ENCODE data around the gene GZMM. TPM values are rescaled to one million over a fixed set of nuclear protein-coding genes. Genes with fewer than 3 reads are reported as not detected.

GZMM gene
- total RNA-seq, 2 donors from 2014 or later, result 0.74 to 0.76 TPM

DNA sequence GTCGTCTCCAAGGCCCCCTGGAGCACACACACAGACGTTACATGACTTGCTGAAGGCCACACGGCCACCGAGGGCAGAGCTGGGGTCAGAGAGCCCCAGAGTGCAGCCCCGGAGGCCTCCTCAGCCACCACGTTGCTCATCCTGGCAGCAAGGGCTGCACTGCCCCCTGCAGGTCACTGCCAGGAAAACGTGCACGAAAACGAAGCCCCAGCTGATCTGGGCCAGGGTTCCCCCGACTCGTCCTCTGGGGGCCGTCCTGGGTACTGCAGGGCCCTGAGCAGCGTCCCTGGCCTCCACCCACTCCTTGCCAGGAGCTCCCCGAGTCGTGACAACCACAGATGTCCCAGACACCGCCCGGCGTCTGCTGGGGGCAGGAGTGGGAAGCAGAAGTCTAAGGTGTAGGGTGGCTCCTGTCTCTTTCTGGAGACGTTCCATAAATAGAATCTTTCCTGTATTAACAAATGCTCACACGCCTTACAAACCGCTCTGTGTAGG is 33.2 kb upstream of the GZMM start:
- intact Hi-C loops (cut with DNase I), result no loop called here

DNA sequence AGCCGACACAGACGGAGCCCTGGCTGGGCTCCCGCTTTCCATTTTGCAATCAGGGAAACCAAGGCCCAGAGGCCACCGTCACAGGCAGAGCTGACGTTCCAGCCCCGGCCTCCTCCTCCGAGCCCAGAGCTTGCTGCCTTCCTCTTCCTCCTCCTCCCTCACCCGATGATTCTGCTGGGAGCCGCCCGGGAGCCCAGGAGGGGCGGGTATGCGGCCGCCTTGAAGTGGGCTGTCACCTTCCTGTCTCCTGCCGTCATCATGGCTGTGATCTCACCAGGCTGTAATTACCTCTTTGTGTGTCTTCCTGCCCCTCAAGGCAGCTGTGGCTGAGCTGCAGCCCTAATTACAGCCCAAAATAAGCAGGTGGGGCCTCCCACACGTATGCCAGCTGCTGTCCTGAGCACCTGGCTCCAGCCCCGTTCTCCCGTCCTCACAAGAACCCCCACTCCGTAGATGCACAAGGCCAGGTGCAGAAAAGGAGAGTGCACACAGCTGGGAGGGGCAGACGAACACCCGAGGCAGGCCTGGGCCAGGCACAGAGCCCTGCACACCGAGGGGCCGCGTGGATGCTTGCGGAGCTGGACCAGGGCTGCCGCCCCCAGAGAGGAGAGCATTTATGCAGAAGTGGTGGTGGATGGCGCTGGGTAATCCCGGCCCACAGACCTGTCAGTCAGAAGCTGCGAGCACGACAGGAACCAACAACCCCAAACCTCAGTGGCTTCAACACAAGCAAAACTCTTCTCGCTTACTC is 32.6 kb upstream of the GZMM start:
- intact Hi-C loops (cut with DNase I), result no loop called here
- DNase-seq (ENCODE audit: low spot score), result no peak

More for the DNA sequence above, 33.2 kb upstream of the GZMM start:
- peak; percentile 95 for DNase-seq (ENCODE audit: low spot score)

DNA sequence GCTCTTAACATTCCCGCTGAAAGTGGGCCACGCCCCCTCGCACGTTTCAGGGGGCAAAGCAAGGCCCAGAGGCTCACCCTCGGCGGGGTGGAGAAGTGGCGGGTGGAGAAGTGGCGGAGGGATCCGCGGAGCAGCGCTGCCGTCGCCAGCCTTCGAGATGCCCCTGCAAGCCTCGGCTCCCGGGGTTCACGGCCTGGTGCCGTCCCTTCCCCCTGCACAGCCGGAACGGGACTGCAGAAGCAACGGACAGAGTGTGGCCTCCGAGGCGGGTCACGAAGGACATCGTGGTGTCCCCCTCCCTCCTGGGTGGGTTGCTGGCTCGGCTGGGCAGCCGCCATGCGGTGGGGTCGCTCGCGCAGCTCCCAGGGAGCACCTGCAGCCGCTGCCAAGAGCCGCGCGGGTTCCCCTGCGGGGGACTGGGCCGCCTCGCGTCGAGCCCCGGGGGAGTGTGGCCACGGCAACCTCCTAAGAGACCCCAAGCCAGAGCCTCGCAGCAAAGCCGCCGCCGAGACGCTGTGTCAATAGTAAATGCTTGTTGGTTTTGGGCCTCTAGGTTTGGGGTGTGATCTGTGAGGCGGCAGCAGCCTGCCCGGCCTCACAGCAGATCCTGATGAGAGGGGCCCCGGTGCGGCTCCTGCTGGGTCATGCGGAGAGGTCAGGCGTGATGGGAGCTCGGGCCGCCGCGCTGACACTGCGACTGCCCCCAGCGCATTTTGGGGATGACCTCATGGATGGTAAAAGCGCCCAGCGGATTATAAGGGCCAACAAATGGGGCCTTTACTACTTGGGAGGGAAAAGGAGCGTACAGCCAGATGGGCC is 31.1 kb upstream of the GZMM start:
- intact Hi-C loops (cut with DNase I), result no loop called here
- no peak for DNase-seq (ENCODE audit: low spot score)

DNA sequence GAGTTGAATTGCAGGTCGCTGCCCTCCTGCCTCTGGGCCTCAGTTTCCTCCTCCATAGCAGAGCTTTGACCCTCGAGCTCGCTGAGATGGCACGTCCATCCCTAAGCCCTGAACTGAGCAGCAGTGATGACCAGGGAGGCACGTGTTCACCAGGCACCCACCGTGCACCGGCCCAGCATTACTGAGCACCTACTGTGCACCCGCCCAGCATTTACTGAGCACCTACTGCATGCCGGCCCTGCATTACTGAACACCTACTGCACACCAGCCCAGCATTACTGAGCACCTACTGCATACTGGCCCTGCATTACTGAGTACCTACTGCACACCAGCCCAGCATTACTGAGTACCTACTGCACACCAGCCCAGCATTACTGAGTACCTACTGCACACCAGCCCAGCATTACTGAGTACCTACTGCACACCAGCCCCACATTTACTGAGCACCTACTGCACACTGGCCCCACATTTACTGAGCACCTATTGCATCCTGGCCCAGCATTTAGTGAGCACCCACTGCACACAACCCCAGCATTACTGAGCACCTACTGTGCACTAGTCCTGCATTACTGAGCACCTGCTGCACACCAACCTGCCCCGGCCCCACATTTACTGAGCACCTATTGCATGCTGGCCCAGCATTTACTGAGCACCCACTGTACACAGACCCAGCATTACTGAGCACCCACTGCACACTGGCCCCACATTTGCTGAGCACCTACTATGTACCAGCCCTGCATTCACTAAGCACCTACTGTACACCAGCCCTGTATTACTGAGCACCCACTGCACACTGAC is 30.3 kb upstream of the GZMM start:
- intact Hi-C loops (cut with DNase I), result no loop called here
- DNase-seq (ENCODE audit: low spot score), result no peak

DNA sequence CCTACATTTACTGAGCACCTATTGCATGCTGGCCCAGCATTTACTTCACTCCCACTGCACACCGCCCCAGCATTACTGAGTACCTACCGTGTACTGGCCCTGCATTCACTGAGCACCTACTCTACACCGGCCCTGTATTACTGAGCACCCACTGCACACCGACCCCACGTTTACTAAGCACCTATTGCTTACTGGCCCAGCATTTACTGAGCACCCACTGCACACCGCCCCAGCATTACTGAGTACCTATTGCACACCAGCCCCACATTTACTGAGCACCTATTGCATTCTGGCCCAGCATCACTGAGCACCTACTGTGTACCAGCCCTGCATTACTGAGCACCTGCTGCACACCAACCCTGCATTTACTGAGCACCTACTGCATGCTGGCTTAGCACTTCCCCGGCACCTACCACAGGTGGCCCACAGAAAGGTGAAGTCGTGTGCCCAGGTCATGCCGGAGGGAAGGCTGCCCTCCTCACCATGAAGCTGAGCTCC is 29.6 kb upstream of the GZMM start:
- no peak for DNase-seq (ENCODE audit: low spot score)
- intact Hi-C loops (cut with DNase I), result no loop called here

DNA sequence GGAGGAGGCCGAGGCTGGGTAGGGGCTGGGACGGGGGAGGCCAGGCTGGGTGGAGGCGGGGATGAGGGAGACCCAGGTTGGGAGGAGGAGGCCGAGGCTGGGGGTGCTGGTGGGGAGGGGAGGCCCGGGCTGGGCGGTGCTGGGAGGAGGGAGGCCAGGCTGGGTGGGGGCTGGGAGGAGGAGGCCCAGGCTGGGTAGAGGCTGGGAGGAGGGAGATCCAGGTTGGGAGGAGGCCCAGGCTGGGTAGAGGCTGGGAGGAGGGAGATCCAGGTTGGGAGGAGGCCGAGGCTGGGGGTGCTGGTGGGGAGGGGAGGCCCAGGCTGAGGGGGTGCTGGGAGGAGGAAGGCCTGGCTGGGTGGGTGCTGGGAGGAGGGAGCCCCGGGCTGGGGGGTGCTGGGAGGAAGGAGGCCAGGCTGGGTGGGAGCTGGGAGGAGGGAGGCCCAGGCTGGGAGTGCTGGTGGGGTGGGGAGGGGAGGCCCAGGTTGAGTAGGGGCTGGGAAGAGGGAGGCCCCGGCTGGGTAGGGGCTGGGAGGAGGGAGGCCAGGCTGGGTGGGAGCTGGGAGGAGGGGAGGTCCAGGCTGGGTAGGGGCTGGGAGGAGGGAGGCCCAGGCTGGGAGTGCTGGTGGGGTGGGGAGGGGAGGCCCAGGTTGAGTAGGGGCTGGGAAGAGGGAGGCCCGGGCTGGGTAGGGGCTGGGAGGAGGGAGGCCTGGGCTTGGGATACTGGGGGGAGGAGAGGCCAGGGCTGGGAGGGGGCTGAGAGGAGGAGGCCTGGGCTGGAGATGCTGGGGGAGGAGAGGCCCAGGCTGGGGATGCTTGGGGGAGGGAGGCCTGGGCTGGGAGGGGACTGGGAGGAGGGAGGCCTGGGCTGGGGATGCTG is 25.9 kb upstream of the GZMM start:
- intact Hi-C loops (cut with DNase I), result no loop called here
- no peak for DNase-seq (ENCODE audit: low spot score)

DNA sequence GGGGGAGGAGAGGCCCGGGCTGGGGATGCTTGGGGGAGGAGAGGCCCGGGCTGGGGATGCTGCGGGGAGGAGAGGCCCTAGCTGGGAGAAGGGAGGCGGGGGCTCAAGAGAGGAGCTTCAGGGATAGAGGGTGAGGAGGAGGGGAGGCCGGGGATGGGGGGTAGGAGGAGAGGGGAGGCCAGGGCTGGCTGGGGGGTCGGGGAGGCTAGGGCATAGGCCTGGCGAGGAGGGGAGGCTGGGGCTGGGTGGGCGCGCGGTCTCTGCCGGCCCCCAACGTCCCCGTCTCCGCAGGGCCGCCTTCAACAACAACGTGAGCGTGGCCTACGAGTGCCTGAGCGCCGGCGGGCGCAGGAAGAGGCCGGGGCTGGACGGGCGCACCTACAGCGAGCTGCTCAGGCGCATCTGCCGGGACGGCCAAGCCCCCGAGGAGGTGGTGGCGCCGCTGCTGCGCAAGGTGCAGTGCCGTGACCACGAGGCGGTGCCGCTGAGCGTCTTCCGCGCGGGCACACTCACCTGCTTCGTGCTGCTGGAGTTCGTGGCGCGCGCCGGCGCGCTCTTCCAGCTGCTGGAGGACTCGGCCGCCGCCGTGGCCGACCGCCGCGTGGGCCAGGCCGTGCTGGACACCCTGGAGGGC is 25.1 kb upstream of the GZMM start:
- intact Hi-C loops (cut with DNase I), result no loop called here
- no peak for DNase-seq (ENCODE audit: low spot score)

DNA sequence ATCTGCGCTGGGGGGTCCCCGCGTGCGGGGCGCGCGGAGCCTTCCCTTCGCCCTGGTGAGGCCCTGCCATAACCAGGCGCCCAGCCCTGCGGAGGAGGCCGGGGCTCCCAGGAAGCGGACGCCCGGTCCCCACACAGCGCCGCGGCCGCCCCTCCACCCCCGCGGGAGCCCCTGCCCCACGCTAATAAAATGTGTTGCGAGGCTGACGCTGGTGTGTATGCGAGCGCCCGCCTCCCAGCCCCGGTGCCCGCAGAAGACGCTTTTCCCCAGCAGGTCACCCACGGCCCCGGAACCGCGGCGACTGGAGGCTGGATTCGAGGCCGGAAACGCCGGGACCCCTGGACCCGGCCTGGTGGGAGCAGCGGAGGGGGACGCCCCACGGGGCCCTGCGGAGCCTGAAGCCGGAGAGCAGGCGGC is 24.4 kb upstream of the GZMM start:
- intact Hi-C loops (cut with DNase I), result no loop called here

DNA sequence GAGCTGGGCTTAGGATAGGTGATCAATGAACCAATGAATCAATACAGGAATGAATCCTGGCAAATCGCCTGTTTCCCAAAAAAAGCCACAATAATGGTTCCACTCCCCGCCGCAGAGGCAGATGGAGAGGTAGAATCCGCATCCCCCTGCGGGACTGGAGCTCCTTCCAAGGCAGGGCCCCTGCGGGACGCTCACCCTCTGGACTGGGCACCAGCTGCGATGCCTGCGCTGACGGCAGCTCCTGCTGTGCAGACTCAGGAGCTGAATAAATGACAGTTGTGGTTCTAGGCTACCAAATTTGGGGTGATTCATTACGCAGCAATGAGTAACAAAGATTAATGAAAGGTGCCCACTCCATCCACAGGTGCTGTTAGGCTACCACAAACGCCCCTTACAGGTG is 21.1 kb upstream of the GZMM start:
- DNase-seq (ENCODE audit: low spot score), result no peak
- intact Hi-C loops (cut with DNase I), result no loop called here

More for the DNA sequence above, 24.4 kb upstream of the GZMM start:
- no peak for DNase-seq (ENCODE audit: low spot score)

DNA sequence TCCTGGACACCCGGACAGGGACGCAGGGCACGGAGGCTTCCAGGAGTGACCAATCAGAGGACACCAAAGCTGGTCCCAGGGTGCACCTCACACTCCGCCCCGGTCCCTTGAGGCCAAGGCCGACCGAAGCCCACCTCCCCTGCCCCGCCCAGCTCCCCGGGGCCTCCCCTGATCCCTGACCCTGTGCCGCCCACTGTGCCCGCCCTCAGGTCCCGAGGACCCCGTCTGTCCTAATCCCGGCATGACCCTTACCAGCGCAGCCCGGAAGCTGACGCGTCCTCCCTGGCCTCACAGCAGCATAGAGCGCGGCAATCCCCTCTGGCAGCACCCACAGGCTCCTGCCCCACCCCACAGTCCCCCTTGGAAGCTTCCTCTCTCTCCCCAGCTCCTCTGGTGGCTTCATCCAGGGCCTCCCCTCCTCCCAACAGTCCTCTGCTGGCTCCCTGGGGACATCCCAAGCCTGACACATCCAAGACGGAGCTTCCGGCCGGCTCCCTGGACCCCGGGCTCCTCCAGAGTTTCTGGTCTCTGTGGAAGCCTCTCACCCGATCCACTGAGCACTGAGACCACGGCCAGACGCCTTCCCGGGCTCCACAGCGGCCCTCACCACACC is 19.7 kb upstream of the GZMM start:
- intact Hi-C loops (cut with DNase I), result no loop called here
- no peak for DNase-seq (ENCODE audit: low spot score)

DNA sequence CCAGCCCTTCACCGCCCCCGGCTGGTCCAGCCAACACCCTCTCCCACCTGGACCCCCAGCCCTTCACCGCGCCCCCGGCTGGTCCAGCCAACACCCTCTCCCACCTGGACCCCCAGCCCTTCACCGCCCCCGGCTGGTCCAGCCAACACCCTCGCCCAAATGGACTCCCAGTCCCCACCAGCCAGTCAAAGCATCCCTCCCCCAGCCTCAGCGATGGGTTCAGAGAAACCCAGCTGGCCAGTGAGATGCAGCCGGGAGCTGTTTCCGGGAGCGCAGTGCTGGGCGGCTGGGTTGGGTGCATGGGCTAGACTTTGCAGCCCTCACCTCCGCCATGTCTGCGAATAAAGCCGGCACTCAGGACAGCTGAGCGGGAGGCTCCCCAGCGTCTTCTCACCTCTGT is 18.8 kb upstream of the GZMM start:
- DNase-seq (ENCODE audit: low spot score), result no peak

DNA sequence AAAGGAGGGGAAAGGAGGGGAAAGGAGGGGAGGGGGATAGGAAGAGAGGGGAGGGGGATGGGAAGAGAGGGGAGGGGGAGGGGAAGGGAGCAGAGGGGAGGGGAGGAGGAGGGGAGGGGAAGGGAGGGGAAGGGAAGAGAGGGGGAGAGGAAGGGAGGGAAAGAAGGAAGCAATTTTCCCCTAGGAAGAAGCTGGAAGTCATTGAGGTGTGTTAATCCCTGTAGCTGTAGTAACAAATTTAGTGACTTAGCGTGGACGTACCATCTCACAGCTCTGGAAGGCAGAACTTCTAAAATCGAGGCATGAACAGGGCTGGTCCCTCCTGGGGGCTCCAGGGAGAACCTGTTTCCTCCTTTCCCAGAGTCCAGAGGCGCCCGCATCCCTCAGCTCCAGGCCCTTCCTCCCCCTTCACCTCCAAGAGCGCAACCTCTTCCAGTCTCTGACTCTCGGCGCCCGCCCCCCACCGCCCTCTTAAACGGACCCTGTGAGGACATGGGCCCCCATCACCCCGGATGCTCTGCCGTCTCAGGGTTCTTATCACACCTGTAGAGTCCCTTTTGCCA is 17.9 kb upstream of the GZMM start:
- DNase-seq (ENCODE audit: low spot score), result no peak
- intact Hi-C loops (cut with DNase I), result no loop called here

More for the DNA sequence above, 18.8 kb upstream of the GZMM start:
- intact Hi-C loops (cut with DNase I), result no loop called here

DNA sequence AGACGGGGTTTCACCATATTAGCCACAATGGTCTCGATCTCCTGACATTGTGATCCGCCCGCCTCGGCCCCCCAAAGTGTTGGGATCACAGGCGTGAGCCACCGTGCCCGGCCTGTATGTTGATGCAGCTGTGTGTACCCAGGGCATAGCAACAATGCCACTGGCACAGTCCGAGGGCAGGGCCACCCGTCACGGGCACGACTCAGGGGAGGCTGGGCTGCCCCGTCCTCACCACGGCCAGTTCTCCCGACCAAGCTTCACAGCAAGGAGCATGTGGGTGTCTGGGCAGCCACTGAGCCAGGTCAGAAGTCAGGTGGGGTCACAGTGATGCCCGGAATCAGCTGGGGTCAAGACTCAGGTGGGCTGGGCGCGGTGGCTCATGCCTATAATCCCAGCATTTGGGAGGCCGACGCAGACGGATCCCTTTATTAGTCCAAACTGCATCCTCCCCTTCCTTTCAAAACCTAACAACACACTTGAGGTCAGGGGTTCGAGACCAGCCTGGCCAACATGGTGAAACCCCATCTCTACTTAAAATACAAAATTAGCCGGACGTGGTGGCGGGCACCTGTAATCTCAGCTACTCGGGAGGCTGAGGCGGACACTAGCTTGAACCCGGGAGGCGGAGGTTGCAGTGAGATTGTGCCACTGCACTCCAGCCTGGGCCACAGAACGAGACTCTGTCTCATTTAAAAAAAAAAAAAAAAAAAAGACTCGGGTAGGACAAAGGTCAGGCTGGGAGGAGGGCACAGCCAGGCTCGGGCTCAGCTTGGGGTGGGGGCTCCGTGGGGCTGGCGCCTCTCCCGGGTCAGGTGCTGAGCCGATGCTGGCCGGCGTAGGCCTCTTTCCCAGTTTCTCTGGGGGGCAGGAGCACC is 13.5 kb upstream of the GZMM start:
- intact Hi-C loops (cut with DNase I), result no loop called here
- DNase-seq (ENCODE audit: low spot score), result no peak

DNA sequence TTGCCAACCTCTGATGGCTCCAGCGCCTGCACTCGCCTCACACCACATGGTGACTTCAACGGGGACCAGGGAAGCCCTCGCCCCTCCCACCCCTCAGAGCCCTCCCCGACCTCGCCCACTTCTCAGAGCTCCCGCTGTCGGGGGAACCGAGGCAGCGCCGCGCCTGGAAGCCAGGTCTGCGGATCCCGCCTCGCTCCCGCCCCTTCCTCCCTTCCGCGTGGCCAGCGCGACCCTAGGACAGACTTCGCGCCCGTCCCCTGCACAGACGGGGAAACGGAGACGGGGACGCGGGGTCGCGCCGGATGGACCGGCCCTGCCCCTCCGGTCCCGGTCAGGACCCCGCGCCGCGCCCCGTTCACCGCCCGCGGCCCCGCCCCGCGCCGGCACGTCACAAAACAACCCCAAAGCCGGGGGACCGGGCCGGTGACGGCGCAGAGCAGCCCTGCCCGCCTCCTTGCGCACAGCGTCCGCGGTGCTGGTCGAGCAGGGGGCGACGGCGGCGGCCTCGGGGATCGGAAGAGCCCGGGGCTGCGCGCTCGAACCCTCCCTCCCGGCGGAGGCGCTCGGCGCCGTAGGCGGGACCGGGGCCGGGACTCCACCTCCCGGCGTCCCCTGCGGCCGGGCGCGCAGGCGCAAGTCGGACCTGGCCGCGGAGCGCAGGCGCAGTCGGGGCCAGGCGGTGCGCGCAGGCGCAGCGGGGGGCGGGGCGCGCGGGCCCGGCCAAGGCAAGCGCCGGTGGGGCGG is 12.7 kb upstream of the GZMM start:
- intact Hi-C loops (cut with DNase I), result no loop called here
- DNase-seq (ENCODE audit: low spot score), result peak; percentile 95

DNA sequence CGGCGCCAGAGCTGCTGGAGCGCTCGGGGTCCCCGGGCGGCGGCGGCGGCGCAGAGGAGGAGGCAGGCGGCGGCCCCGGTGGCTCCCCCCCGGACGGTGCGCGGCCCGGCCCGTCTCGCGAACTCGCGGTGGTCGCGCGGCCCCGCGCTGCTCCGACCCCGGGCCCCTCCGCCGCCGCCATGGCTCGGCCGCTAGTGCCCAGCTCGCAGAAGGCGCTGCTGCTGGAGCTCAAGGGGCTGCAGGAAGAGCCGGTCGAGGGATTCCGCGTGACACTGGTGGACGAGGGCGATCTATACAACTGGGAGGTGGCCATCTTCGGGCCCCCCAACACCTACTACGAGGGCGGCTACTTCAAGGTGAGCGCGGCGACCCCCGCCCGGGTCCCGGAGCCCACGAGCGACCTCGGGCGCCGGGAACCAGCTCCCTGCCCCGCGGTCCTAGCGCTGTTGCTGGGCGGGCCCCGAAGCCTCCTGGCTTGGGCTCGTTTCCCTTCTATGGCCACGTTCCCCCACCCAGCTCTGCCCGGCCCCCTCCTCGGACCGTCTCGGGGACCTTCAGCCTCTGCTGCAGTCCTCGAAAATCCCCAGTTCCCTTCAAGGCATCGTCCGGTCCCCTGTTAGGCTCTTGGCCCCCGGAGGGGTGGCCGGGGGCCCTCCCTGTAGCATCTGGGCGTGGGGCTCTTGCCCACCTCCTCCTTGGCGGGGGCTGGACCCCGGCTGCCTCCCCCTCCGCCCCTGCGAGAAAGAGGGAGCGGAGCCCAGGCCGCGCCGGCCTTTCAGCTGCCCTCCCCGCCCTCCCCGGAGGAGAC is 11.9 kb upstream of the GZMM start, which contains the start of gene CDC34:
Gene CDC34 (plus strand): TSS at position 8 of the 808 bp plus-strand sequence. CDS start 172 bp downstream, at position 180.
- intact Hi-C loops (cut with DNase I), result no loop called here
- DNase-seq (ENCODE audit: low spot score), result no peak

Measured in posterior vena cava (tissue), 2 donors.